ENCODE measurements around the gene ABCC1. TPM values are rescaled to one million over a fixed set of nuclear protein-coding genes. Genes with fewer than 3 reads are reported as not detected.
A peak's percentile ranks its signal among the peaks of the same experiment; 100 is the strongest.

The ABCC1 gene
- total RNA-seq, 4 donors from 2014 or later = 12.1 to 39.2 (median 18.6) TPM

DNA sequence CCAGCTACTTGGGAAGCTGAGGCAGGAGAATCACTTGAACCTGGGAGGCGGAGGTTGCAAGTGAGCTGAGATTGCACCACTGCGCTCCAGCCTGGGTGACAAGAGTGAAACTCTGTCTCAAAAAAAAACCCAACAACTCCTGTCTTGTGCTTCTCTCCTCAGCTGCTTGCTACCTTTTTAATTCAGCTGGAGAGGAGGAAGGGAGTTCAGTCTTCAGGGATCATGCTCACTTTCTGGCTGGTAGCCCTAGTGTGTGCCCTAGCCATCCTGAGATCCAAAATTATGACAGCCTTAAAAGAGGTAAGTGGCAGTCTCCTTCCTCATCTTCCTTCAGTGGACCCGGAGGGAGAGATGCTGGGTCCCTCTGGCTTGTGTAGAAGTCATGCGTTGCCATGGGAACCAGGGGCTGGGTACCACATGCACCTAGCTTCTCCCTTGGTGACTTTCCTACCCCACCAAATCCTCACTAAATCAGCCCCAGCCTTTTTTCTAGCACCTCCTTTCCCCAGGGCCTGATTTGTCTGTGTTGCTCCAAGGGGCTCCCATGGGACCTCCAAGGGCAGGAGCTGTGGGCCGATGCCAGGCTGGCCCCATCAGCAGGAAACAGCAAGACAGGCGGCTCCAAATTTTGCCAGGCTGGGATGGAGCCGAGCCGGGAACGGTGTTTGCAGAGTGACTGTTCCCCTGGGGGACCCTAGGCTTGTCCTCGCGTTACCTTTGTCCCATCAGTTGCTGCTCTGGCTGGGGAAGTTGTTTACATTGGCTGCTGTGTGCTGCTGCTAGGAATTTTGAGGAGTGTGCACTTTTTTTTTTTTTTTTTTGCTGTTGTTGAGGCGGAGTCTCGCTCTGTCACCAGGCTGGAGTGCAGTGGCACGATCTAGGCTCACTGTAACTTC is 65.2 kb downstream of the ABCC1 start:
- H3K4me1 ChIP-seq = no peaks in the 10 kb centered on the region
- intact Hi-C loops (cut with DNase I; ENCODE audit: low total_unique reads) = no loop called here
- no peaks in the 10 kb centered on the region for H3K36me3 ChIP-seq
- no peak overlapping the region for H3K4me3 ChIP-seq
- TF ChIP-seq CTCF (IDR thresholded peaks at IDR 0.05) = no peak
- H3K27me3 ChIP-seq = no peaks in the 10 kb centered on the region
- no peak overlapping the region for H3K27ac ChIP-seq
- DNase-seq = peak; percentile 41 to 47
- H3K9me3 ChIP-seq = no peaks in the 10 kb centered on the region

- intact Hi-C loops (cut with DNase I; ENCODE audit: low total_unique reads) = no loop called here
- H3K36me3 ChIP-seq = no peaks in the 10 kb centered on the region
- no peaks in the 10 kb centered on the region for H3K9me3 ChIP-seq
- no peak overlapping the region for H3K4me3 ChIP-seq
- no peaks in the 10 kb centered on the region for H3K4me1 ChIP-seq
- no peaks in the 10 kb centered on the region for H3K27me3 ChIP-seq
- no peak for TF ChIP-seq POLR2A (IDR thresholded peaks at IDR 0.05)
- no peak for DNase-seq
- no peak overlapping the region for H3K27ac ChIP-seq
Measured at GRCh38 chr16:16015849-16016248, 66.4 kb downstream of the ABCC1 start.

DNA sequence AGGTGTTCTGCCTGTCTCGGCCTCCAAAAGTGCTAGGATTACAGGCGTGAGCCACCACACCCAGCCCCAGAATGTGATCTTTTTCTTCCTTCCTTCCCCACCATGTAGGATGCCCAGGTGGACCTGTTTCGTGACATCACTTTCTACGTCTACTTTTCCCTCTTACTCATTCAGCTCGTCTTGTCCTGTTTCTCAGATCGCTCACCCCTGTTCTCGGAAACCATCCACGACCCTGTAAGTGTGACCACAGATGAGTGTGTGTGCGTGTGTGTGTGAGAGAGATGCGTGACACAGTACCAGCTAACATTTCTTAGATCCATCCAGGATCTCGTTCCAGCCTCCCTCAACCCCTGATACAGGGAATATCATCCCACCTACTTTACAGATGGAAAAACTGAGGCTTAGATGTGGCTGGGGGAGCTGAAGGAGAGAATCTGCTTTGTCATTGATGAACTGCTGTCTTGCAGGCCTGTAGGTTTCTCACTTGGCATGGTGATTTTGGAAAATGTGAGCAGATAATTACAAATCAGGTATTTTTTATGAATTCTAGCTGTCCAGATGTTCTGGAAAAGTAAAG is 67.1 kb downstream of the ABCC1 start:
- Histone ChIP-seq H3K36me3 (no peaks in the 10 kb centered on the region), H3K27me3 (no peaks in the 10 kb centered on the region), H3K9me3 (no peaks in the 10 kb centered on the region), H3K4me1 (peaks cover 0 to under 1% of the 10 kb centered on the region in 2 donors), H3K27ac (no peak overlapping the region), H3K4me3 (no peak overlapping the region)
- no peak for DNase-seq
- no peak for TF ChIP-seq POLR2A (IDR thresholded peaks at IDR 0.05)
- no peak for TF ChIP-seq CTCF (IDR thresholded peaks at IDR 0.05)
- intact Hi-C loops (cut with DNase I; ENCODE audit: low total_unique reads) = no loop called here

DNA sequence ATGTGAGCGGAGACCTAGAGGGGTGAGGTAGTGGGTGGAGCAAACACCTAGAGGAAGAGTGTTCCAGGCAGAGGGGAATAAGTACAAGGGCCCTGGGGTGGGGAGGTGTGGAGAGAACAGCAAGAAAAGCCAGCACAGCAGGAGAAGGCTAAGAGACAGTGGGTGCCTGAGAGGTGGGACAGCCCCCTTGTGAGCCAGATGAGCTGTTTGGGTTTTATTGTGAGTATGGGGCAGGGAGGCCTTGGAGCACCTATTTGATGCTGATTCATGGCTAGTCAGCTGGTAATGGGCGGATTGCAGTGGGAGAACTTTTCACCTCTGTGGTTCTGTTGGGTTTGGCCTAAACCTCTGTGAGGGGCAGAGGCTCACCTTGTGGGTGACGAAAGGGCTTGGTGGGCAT is 68.4 kb downstream of the ABCC1 start:
- TF ChIP-seq CTCF (IDR thresholded peaks at IDR 0.05) = no peak
- TF ChIP-seq POLR2A (IDR thresholded peaks at IDR 0.05) = no peak
- H3K4me3 ChIP-seq = no peak overlapping the region
- H3K27me3 ChIP-seq = no peaks in the 10 kb centered on the region
- H3K9me3 ChIP-seq = no peaks in the 10 kb centered on the region
- DNase-seq = no peak
- intact Hi-C loops (cut with DNase I; ENCODE audit: low total_unique reads) = no loop called here
- no peak overlapping the region for H3K27ac ChIP-seq
- H3K36me3 ChIP-seq = no peaks in the 10 kb centered on the region
- peaks cover 5 to 13% of the 10 kb centered on the region in 2 donors for H3K4me1 ChIP-seq

GRCh38 chr16:16018705-16019104 is 69.3 kb downstream of the ABCC1 start:
- H3K36me3 ChIP-seq = no peaks in the 10 kb centered on the region
- H3K4me1 ChIP-seq = peaks cover 6 to 15% of the 10 kb centered on the region in 2 donors
- H3K27ac ChIP-seq = no peak overlapping the region
- intact Hi-C loops (cut with DNase I; ENCODE audit: low total_unique reads) = no loop called here
- DNase-seq = no peak
- H3K9me3 ChIP-seq = no peaks in the 10 kb centered on the region
- no peak overlapping the region for H3K4me3 ChIP-seq
- TF ChIP-seq CTCF (IDR thresholded peaks at IDR 0.05) = no peak
- no peak for TF ChIP-seq POLR2A (IDR thresholded peaks at IDR 0.05)
- no peaks in the 10 kb centered on the region for H3K27me3 ChIP-seq
